ENCODE data around the gene PAPPA. TPM values are rescaled to one million over a fixed set of nuclear protein-coding genes. Genes with fewer than 3 reads are reported as not detected.

PAPPA gene
- polyA plus RNA-seq, 4 donors: 4.1 to 7.6 (median 4.3) TPM

DNA sequence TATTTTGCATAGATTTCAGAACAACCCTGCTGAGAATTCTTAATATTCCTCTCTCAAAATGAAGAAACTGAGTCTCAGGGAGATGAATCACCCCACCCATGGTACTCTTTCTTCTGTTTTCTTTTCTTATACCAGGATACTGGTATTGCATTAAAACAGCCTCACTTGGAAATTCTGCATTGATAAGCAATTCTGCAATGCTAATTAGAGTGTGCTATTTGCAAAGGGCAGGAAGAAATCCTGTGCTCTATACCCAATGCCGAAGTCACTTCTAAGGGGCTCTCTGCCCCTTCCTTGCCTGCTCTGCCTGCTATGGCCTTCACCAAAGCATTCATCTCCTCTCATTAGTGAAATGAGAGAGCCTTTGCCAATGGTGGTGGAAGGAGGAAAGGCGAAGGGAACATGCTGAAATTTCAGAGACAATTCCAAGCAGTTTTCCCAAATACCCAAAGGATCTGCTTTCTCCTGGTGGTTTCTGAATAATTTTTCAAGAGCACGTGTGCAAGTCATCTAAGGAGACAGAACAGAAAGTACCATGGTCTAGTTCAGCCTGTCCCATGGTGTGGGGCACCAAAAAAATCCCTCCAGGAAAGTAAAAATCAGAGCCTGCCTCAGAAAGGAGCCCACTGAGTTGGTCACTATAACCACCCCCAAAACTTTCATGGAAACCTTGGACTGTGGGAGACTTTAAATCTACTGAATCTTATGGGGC, 156.5 kb downstream of the PAPPA start:
- no peak for DNase-seq (ENCODE audit: low read depth in 4 of 4, low spot score in 3 of 4)

DNA sequence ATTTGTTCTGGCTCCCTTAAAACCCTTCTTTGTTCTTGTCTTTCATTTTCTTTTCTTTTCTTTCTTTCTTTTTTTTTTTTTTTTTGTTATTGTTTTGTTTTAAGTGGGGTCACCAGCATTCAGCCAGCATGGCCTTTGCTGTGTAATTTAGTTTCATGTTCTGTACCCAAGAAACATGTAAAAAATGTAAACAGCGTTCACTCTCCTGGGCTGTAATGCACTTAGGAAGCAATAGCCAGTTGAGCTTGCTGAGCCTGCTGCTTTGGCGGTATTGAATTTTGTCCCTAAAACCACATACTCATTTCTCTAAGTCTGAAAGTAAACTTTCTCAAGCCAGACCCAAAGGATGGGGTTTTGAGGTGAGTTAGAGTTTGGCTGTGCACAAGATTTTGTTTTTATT, 158.6 kb downstream of the PAPPA start:
- DNase-seq (ENCODE audit: low read depth in 4 of 4, low spot score in 3 of 4): no peak

DNA sequence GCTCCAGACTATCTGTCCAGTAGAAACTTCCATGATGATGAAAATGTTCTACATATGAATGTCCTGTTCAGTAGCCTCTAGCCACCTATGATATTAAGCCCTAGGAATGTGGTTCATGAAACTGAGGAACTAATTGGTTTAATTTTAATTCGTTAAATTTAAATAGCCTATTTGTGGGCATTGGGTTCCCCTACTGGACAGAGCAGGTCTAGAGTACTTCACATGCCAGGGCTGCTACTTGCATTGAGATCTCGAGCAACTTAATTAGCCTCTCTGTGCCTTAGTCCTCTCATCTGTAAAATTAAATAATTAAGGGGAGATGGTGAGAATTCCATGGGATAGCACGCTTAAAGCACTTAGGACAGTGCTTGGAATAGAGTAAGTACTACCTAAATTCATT, 160.0 kb downstream of the PAPPA start:
- DNase-seq (ENCODE audit: low read depth in 4 of 4, low spot score in 3 of 4): no peak

DNA sequence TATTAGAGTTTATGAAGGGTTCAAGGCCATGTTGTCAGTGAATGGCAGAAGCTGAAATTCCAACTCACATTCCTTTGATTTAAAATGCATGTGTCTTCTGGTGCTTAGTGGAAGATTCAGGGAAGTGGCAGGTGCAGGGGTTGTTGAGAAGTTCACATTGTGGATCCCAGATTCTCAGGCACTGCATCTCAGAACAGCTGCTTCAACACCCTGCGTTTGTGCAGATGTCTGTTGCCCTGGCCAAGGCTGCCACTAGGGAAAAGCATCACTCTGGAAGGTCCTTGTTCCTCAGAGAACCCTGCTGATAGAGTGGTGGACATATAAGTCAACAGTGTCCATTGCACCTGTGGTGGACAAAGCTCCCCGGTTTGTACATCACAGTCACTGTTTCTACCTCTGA, 162.7 kb downstream of the PAPPA start:
- DNase-seq (ENCODE audit: low read depth in 4 of 4, low spot score in 3 of 4): no peak

DNA sequence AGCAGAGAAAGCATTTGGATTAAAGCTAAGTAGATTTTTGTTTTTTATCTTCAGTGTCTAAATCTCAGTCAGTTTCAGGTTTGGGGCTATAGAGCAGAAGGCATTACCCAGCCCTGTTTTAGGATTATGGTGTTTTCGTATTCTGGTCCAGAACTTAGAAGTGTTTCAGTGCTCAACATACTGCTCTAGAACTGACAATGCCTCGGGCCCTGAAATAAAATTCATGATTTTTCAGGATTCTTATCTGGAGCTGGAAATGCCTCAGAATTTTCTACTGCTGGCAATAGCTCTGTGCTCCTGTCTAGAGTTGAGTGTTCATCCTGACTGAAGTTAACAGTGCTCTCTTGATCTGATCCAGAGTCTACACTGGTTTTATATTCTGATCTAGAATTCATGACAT, 163.9 kb downstream of the PAPPA start:
- no peak for DNase-seq (ENCODE audit: low read depth in 4 of 4, low spot score in 3 of 4)

DNA sequence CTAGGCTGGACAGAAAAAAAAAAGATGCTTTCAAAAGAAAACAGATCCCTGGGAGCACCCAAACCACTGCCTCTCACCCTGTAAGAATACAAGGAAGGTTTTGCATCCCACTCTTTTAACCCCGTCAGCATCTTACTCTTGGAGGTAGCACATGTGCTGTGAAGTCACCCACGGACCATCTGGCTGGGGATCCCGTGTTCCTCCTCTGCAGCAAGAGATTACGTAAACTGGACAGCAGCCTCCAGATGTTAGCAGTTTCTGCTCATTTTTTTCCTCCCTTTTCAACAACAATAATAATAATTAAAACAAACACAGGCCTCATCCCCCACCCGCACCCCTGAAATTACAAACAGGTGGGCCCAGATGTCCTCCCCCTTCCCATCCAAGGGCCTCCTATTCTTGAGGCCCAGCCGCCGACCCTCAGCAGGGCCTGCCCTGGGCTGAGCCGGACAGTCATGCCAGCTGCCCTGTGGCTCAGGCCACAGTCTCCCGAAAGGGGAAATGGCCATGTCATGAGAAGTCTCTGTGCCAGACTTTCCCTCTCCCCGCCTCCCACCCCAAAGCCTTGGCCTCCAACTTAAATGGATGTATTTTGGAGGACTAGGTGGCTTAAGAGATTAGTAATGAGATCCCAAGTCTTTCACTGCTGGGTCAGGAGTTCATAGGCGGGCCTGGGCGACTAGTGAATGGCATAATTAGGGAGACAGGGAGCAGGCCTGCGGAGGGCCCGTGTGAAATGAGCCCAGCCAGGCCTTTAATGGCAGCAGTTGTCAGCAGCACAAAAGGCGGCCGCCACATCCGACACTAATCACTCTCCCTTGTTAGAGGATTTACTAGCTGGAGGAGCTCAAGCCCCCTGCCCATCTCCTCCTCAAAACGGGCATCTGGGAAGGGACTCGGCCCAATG, 165.1 kb downstream of the PAPPA start:
- DNase-seq (ENCODE audit: low read depth in 4 of 4, low spot score in 3 of 4): no peak

DNA sequence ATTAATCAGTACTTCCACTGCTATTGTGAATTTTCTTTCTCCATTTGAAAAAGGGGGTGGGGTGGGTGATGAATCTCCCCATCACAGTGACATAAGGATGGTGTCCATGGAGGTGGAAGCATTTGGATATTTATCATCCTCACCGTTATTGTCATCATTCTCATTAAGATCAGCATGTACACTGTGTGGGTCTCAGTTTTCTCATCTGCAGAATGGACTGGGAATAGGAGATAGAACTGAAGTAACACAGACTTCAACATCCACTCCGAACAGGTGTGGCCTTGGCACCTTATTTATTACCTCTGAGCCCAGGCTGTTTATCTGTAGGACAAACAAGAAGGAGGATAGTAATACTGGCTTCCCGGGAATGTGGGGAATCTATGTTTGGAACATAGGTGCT, 165.9 kb downstream of the PAPPA start:
- DNase-seq (ENCODE audit: low read depth in 4 of 4, low spot score in 3 of 4): no peak

DNA sequence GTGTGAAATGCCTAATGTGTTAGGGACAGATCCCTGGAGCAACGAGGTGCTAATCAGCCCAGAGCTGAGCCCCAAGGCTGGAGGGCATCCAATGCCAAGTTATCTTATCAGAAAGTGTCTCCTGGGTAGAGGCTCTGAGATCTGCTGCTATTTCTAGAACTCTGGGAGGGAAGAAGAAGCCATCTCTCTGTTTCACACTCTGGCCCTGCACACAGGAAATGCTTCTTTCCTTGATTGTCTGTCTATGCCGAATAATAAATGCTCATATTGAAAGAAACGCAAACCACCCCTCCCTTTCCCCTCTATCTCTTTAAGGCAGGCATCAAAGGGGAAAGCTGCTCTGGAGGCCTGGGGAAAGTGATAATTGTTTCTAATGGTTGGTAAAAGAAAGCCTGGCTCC, 166.7 kb downstream of the PAPPA start:
- DNase-seq (ENCODE audit: low read depth in 4 of 4, low spot score in 3 of 4): no peak

DNA sequence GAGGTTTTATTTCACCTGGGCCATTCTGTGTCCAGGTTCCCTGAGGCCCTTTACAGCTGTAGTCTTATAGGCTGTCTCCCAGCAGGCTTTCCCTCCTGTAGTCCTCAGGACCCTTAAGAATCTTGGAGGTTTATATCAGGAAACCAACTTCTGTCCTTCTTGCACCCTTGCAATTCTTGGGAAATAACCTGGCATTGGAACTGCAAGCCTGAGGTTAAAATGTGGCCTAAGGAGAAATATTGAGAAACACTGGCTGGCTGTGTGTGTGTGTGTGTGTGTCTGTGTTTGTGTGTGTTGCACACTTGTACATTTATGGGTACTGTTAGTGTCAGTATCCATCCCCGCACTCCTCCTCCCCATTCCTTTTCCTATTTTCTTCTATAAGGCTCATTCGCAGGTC, 168.9 kb downstream of the PAPPA start:
- no peak for DNase-seq (ENCODE audit: low read depth in 4 of 4, low spot score in 3 of 4)

DNA sequence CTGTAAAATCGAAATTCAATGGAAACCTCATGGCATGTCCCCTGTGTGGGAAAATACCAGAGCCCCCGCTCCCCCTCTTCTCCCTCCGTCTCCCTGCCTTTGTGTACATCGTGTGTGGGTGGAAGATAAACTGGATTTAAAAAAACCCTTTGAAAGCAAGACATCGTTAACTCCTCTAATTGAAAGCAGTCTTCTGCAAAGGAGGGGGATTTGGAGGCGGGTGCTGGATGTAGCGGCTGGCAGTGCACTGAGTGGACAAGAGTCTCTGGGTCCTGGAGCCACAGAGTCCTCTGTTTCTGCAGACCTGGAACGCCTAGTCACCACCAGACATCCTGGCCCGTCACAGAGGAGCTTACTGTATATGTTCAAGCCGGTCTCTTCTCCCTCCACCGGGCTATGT, 169.4 kb downstream of the PAPPA start:
- DNase-seq (ENCODE audit: low read depth in 4 of 4, low spot score in 3 of 4): no peak

DNA sequence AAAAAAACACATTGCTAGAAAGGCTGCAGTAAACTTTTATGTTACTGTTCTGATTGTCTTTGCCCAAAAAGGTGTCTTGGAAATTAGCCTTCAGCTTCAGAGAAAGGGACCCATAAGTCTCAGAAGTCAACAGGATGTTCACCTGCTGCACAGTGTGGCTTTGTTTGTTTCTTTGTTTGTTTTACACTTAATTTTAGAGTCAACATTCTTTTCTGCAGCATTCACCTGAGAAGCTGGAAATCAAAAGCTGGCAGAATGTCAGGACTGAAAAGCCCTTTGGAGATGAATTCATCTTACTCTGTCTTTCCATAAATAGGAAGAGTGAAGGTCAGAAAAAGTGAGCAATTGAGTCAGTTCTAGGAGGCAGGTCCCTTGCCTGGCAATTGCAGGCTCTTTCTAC, 170.0 kb downstream of the PAPPA start:
- DNase-seq (ENCODE audit: low read depth in 4 of 4, low spot score in 3 of 4): no peak

DNA sequence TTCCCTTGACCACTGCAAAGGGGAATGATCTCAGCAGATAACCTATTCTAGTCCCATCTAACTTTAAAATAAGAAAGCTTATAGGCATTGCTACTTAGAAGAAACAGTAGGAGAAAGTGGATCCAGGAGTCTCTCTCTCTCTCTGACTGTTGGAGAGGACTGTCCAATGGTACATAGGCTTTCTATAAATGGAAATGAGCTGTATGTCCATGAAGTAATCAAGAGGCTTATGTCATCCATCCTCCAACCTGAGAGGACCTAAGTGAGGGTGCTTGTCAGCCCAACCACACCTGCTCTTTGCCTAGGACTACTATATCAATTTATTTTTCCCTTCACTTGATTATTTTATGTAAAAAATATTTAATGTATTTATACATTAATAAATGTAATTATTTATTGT, 172.3 kb downstream of the PAPPA start:
- no peak for DNase-seq (ENCODE audit: low read depth in 4 of 4, low spot score in 3 of 4)

DNA sequence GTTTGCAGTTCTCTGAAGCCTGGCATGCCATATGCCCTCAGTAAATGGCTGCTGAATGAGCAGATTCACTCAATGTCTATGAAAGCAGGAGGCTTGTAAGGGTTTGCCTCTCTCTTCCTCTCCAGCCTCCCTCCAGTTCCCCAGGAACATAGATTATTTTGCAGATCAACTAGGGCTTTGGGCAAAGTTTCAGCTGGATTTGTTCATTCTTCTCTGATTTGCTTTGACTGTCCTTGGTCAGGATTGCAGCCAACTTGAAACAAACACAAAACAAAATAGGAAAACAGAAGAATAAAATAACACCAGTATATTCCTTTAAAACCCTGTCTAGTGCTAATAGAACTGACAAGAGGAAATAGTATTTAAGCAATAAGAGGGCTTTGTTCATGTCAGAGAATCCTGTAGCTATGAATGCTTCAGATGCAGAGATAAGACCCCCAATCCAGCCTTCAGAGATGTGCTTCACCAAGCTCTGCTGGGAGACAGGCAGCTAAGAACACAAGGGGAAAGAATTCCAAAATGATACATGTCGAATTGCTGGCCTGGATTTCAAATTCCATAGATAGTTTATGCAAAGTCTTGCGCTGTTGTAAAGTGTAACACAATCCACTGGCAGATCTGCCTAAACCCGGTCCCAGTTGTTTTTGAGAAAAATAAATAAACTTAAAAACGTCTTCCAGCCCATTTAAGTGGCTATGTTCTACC, 174.3 kb downstream of the PAPPA start:
- no peak for DNase-seq (ENCODE audit: low read depth in 4 of 4, low spot score in 3 of 4)

DNA sequence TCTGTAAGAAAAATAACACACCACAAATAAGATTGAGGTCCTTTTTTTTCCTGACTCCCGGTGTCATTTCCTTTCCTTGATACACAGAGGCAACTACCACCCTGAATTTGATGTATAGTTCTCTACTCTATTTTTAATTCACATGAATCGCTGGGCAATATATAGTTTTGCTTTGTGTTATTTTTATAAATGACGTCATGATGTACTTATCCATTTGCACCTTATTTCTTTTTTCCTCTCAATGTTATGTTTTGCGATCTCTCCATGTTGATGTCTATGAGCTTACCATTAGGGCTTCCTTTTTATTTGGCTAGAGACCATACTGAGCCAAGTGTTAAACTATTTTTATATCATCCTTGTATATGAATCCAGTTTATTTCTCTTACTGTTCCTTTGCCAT, 175.9 kb downstream of the PAPPA start:
- no peak for DNase-seq (ENCODE audit: low read depth in 4 of 4, low spot score in 3 of 4)

DNA sequence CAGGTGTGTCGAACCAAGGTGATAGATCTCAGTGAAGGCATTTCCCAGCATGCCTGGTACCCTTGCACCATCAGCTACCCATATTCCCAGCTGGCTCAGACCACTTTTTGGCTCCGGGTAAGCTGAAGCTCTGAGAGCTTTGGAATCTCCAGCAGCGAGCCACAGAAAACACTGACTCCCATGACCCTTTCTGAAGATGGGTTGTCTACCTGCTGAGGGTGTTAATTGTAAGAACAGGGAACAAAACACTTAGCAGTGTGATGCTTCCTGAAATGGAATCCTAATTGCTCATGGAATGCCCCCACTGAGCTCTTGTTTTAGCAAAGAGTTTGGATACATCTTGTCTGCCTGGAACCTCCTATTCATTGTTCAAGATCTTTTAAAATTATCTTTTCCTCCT, 177.7 kb downstream of the PAPPA start:
- no peak for DNase-seq (ENCODE audit: low read depth in 4 of 4, low spot score in 3 of 4)

DNA sequence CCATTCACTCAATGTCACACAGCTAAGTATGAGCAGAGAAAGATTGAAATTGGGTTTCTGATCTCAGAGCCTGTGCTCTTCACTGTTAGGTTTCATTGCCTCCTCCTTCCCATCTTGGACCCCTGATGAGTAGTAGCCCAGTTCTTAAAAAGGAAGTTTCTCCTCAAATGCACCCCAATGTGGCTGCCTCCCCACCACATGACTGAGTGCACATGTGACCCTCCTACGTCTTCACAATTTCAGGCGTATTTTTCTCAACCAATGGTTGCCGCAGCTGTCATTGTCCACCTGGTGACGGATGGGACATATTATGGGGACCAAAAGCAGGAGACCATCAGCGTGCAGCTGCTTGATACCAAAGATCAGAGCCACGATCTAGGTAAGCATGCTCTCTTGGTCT, 178.5 kb downstream of the PAPPA start:
- DNase-seq (ENCODE audit: low read depth in 4 of 4, low spot score in 3 of 4): no peak

DNA sequence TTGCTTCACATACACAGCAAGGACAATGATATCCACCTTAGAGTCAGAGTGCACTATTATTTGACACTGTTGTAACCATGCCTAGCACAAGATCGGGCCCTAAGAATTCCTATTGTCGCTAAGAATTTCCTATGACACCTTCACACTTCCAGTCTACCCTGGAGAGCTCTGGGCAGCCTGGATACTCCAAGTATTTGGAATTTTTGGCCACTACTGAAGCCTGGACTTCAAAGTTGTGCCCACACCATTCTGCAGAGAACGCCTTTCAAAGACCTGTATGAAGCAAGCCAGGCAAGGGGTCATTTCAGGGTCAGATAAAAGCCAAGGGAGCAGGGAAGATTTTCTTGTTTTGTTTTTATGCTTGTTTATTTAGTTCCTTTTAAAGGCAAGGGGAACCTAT, 179.7 kb downstream of the PAPPA start:
- no peak for DNase-seq (ENCODE audit: low read depth in 4 of 4, low spot score in 3 of 4)

DNA sequence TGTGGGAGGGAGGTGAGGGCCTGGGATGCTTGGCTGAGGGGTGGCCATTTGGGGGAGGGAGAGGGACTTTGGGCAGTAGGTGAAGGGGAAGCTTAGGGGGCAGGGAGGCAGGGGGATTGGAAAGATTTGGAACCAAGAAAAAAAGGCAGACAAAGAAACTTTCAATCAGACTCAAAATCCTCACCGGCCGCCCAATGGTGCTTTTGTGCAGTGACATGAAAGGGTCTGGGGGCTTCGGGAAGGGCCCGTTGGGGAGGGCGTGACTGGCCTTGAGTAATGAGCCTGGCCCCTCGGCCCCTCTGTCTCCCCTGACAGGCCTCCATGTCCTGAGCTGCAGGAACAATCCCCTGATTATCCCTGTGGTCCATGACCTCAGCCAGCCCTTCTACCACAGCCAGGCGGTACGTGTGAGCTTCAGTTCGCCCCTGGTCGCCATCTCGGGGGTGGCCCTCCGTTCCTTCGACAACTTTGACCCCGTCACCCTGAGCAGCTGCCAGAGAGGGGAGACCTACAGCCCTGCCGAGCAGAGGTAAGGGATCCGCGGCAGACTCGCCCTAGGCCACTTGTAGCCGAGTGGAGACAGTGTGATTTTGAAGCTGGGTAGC, 181.1 kb downstream of the PAPPA start:
- DNase-seq (ENCODE audit: low read depth in 4 of 4, low spot score in 3 of 4): no peak

DNA sequence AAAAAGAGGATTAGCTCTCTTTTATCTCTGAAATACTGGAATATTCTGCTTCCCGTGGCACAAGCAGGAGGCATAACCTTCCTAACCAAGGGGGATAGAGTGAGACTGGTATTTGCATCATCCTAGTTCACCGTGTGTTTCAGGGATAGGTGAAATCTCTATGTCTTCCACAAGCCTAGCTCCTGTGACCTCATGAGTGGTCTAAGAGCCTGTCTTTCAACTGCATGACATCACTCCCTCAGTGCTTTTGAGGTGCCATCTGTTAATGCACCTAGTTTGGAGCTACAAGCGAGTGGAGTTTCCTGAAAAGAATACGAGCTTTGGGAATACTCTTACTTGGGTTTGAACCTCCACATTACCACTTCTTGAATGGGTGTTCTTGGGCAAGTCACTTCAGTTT, 181.8 kb downstream of the PAPPA start:
- DNase-seq (ENCODE audit: low read depth in 4 of 4, low spot score in 3 of 4): no peak

DNA sequence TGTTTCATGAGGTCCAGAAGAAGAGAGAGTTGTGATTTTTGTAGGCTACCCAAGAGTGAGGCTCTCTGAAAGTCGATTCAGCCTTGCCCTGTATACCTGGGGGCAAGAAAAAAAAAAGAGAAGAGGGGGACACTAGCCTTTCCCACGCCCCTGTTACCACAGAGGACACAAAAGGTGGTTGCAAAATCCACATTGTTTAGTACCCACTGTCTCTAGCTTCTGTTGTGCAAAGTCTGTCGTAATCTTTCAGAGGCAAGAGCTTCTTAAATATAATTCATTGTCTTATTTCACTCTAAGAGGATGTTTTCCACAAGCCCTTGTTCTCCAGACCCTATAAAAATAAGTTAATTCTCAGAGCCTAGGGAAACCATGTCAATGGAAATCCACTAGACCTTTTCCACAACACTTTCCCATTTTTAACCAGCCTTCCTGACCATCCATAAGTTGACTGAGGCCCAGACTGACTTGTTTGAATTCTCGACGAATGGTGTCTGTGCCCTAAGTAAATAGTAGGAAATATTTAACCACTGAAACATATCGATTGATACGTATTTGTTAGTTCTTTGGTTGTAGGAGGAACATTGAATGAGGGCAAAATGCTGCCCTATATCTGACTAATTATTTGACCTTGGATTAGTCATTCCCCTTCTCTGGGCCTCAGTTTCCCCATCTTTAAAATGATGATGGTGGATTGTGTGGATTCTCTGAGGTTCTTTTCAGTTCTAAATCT, 182.7 kb downstream of the PAPPA start:
- DNase-seq (ENCODE audit: low read depth in 4 of 4, low spot score in 3 of 4): no peak
